Measurements from ENCODE around the gene PSMD9.

DNA sequence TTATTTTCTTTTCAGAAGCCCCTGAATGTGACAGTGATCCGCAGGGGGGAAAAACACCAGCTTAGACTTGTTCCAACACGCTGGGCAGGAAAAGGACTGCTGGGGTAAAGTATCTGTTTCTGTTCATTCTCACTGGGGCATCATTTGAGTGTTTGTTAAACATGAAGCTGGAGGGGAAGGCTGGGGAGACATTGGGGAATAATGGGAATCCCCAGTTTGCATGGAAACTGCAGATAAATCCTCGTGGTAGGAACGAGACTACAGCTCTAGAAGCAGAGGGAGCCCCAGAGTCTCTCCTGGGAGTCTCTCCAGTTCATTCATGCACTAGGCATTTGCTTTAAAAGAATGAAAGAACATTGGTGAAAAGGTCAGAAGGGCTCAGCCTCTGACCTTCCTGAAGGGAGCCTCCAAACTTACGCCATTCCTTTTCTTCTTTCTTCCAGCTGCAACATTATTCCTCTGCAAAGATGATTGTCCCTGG lies 27.3 kb downstream of the PSMD9 start:
- TF ChIP-seq, protein P1, sequence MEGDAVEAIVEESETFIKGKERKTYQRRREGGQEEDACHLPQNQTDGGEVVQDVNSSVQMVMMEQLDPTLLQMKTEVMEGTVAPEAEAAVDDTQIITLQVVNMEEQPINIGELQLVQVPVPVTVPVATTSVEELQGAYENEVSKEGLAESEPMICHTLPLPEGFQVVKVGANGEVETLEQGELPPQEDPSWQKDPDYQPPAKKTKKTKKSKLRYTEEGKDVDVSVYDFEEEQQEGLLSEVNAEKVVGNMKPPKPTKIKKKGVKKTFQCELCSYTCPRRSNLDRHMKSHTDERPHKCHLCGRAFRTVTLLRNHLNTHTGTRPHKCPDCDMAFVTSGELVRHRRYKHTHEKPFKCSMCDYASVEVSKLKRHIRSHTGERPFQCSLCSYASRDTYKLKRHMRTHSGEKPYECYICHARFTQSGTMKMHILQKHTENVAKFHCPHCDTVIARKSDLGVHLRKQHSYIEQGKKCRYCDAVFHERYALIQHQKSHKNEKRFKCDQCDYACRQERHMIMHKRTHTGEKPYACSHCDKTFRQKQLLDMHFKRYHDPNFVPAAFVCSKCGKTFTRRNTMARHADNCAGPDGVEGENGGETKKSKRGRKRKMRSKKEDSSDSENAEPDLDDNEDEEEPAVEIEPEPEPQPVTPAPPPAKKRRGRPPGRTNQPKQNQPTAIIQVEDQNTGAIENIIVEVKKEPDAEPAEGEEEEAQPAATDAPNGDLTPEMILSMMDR (conservative IDR thresholded peaks at IDR 0.05; ENCODE audit: low read depth, low read length): no peak
- no peak for TF ChIP-seq EZH2phosphoT487 (IDR thresholded peaks at IDR 0.05; ENCODE audit: borderline replicate concordance, low read length)
